ENCODE results near the gene RCL1.

RCL1 gene

DNA sequence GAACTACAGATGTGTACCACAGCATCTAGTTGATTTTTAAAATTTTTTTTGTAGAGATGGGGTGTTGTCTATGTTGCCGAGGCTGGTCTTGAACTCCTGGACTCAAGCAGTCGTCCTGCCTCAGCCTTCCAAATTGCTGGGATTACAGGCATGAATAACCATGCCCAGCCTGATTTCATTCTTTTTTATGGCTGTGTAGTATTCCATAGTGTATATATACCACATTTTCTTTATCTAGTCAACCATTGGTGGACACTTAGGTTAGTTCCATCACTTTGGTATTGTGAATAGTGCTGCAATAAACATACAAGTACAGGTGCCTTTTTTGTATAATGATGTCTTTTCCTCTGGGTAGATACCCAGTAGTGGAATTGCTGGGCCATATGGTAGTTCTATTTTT is 3.8 kb downstream of the RCL1 start:
- ATAC-seq: no peak

DNA sequence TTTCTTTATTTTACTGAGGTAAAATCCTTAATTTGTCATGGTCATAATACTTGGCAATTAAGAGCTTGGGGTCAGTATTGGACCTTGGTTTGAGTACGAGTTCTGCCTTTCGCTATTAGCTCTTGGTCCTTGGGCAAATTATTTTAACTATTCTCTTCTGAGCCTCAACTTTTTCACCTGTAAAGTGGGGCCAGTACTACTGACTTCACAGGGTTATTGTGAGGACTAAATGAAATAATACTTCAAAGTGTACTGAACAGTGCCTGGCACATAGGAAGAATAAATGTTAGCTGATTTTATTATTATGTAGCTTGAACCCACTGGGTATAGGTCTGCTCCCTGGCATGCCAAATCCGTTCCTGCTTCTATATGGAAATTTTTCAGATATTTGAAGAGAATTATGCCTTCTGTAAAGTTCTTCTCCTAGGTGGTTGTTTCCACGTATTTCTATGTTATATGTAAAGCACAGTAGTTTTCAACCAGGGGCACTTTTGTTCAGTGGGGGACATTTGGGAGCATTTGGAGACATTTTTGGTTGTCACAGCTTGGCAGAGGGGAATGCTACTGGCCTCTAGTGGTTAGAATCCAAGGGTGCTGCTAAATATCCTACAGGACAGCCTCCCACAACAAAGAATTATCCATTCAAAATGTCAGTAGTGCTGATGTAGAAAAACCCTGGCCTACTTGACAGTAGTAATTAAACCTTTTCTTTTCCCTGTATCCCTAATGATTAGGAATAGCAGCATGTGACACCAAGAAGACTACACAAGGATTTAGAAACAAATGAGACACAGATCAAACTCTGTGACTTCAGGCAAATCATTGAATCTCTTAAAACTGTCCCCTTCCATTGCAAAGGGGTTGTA is 4.5 kb downstream of the RCL1 start:
- ATAC-seq: no peak

More for the DNA sequence above, 3.8 kb downstream of the RCL1 start:
- TF ChIP-seq ZFP30 (CRISPR knock-in tag; IDR thresholded peaks at IDR 0.05) (no peak), BACH2 (CRISPR knock-in tag; IDR thresholded peaks at IDR 0.05; ENCODE audit: borderline replicate concordance) (no peak), ARNTL (CRISPR knock-in tag; IDR thresholded peaks at IDR 0.05; ENCODE audit: borderline replicate concordance, low read depth) (no peak), TOX (CRISPR knock-in tag; IDR thresholded peaks at IDR 0.05; ENCODE audit: borderline replicate concordance) (no peak), PPARA (CRISPR knock-in tag; IDR thresholded peaks at IDR 0.05; ENCODE audit: borderline replicate concordance) (no peak), TSHZ2 (CRISPR knock-in tag; IDR thresholded peaks at IDR 0.05) (no peak), CSDC2 (CRISPR knock-in tag; IDR thresholded peaks at IDR 0.05) (no peak), GLIS3 (CRISPR knock-in tag; IDR thresholded peaks at IDR 0.05) (no peak), ESRRG (CRISPR knock-in tag; IDR thresholded peaks at IDR 0.05) (no peak), RARB (CRISPR knock-in tag; IDR thresholded peaks at IDR 0.05) (no peak)
- TF ChIP-seq, protein P1, sequence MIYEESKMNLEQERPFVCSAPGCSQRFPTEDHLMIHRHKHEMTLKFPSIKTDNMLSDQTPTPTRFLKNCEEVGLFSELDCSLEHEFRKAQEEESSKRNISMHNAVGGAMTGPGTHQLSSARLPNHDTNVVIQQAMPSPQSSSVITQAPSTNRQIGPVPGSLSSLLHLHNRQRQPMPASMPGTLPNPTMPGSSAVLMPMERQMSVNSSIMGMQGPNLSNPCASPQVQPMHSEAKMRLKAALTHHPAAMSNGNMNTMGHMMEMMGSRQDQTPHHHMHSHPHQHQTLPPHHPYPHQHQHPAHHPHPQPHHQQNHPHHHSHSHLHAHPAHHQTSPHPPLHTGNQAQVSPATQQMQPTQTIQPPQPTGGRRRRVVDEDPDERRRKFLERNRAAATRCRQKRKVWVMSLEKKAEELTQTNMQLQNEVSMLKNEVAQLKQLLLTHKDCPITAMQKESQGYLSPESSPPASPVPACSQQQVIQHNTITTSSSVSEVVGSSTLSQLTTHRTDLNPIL (CRISPR knock-in tag; IDR thresholded peaks at IDR 0.05; ENCODE audit: low read depth): no peak
- TF ChIP-seq, protein P2, sequence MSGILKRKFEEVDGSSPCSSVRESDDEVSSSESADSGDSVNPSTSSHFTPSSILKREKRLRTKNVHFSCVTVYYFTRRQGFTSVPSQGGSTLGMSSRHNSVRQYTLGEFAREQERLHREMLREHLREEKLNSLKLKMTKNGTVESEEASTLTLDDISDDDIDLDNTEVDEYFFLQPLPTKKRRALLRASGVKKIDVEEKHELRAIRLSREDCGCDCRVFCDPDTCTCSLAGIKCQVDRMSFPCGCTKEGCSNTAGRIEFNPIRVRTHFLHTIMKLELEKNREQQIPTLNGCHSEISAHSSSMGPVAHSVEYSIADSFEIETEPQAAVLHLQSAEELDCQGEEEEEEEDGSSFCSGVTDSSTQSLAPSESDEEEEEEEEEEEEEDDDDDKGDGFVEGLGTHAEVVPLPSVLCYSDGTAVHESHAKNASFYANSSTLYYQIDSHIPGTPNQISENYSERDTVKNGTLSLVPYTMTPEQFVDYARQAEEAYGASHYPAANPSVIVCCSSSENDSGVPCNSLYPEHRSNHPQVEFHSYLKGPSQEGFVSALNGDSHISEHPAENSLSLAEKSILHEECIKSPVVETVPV (CRISPR knock-in tag; IDR thresholded peaks at IDR 0.05): no peak

DNA sequence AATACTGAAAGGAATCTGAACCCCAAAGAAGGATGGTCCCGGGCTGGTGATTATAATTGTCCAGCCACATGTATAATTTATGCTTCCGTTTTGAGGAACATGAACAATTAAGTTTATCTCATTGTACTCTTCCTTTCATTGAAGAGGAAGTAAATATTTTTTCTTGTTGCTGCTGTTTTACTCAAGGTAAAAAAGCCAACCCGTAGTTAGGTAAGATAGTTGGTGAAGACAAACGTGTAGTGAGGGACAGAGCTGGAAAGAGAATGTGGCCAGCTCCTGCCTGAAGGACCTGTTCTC is 5.1 kb downstream of the RCL1 start:
- TF ChIP-seq BACH2 (CRISPR knock-in tag; IDR thresholded peaks at IDR 0.05; ENCODE audit: borderline replicate concordance) (no peak), TOX (CRISPR knock-in tag; IDR thresholded peaks at IDR 0.05; ENCODE audit: borderline replicate concordance) (no peak), ZFP30 (CRISPR knock-in tag; IDR thresholded peaks at IDR 0.05) (no peak), ZNF8 (CRISPR knock-in tag; IDR thresholded peaks at IDR 0.05) (no peak), CSDC2 (CRISPR knock-in tag; IDR thresholded peaks at IDR 0.05) (no peak), RARB (CRISPR knock-in tag; IDR thresholded peaks at IDR 0.05) (no peak), ISL1 (CRISPR knock-in tag; IDR thresholded peaks at IDR 0.05) (no peak), ZNF70 (CRISPR knock-in tag; IDR thresholded peaks at IDR 0.05) (no peak), ZFP3 (CRISPR knock-in tag; IDR thresholded peaks at IDR 0.05) (no peak), PPARA (CRISPR knock-in tag; IDR thresholded peaks at IDR 0.05; ENCODE audit: borderline replicate concordance) (no peak), ARNTL (CRISPR knock-in tag; IDR thresholded peaks at IDR 0.05; ENCODE audit: borderline replicate concordance, low read depth) (no peak), OSR1 (CRISPR knock-in tag; IDR thresholded peaks at IDR 0.05) (no peak), TCF4 (CRISPR knock-in tag; IDR thresholded peaks at IDR 0.05; ENCODE audit: borderline replicate concordance) (no peak), ZC3H10 (CRISPR knock-in tag; IDR thresholded peaks at IDR 0.05) (no peak), GLIS3 (CRISPR knock-in tag; IDR thresholded peaks at IDR 0.05) (no peak), POU6F1 (CRISPR knock-in tag; IDR thresholded peaks at IDR 0.05; ENCODE audit: borderline replicate concordance, low read depth) (no peak), ESRRG (CRISPR knock-in tag; IDR thresholded peaks at IDR 0.05) (no peak)
- TF ChIP-seq, protein P2 (CRISPR knock-in tag; IDR thresholded peaks at IDR 0.05): no peak
- TF ChIP-seq, protein P3, sequence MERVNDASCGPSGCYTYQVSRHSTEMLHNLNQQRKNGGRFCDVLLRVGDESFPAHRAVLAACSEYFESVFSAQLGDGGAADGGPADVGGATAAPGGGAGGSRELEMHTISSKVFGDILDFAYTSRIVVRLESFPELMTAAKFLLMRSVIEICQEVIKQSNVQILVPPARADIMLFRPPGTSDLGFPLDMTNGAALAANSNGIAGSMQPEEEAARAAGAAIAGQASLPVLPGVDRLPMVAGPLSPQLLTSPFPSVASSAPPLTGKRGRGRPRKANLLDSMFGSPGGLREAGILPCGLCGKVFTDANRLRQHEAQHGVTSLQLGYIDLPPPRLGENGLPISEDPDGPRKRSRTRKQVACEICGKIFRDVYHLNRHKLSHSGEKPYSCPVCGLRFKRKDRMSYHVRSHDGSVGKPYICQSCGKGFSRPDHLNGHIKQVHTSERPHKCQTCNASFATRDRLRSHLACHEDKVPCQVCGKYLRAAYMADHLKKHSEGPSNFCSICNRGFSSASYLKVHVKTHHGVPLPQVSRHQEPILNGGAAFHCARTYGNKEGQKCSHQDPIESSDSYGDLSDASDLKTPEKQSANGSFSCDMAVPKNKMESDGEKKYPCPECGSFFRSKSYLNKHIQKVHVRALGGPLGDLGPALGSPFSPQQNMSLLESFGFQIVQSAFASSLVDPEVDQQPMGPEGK (CRISPR knock-in tag; IDR thresholded peaks at IDR 0.05; ENCODE audit: borderline replicate concordance): no peak
- TF ChIP-seq, protein P1 (CRISPR knock-in tag; IDR thresholded peaks at IDR 0.05; ENCODE audit: low read depth): no peak
- no peak for ATAC-seq

More for the DNA sequence above, 4.5 kb downstream of the RCL1 start:
- TF ChIP-seq OSR1 (CRISPR knock-in tag; IDR thresholded peaks at IDR 0.05) (no peak), ZFP30 (CRISPR knock-in tag; IDR thresholded peaks at IDR 0.05) (no peak), ZNF565 (CRISPR knock-in tag; conservative IDR thresholded peaks at IDR 0.05; ENCODE audit: low read depth) (no peak), ZNF70 (CRISPR knock-in tag; IDR thresholded peaks at IDR 0.05) (no peak), ISL1 (CRISPR knock-in tag; IDR thresholded peaks at IDR 0.05) (no peak), TCF4 (CRISPR knock-in tag; IDR thresholded peaks at IDR 0.05; ENCODE audit: borderline replicate concordance) (no peak), TOX (CRISPR knock-in tag; IDR thresholded peaks at IDR 0.05; ENCODE audit: borderline replicate concordance) (no peak), PPARA (CRISPR knock-in tag; IDR thresholded peaks at IDR 0.05; ENCODE audit: borderline replicate concordance) (no peak), ZFP3 (CRISPR knock-in tag; IDR thresholded peaks at IDR 0.05) (no peak)
